ENCODE data around the gene CAMKK1. TPM values are rescaled to one million over a fixed set of nuclear protein-coding genes. Genes with fewer than 3 reads are reported as not detected.

Gene CAMKK1
- total RNA-seq, 4 donors from 2014 or later, result 0.44 to 5.1 (median 2.1) TPM

DNA sequence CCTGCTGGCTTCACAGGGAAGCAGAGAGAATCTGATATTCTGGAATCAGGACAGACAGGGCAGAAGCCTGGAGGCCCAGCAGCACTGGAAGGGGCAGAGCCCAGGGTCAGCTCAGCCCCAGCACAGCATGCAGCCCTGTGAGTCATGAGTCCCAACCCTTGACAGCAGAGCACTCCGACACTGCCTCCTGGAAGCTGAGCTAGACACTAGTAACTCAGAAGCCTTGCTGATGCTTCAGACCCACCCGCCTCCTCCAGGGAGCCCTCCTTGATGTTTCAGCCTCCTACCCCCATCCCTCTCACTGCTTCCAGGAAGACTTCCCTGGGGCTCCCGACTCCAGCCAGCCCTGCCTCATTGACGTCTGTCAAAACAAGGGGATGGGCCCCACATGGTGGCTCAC is 6.9 kb downstream of the CAMKK1 start:
- ATAC-seq (no peak), DNase-seq (no peak)
- Histone ChIP-seq H3K9me3 (no peaks in the 10 kb centered on the region), H3K27me3 (no peaks in the 10 kb centered on the region), H3K4me1 (peaks cover 16 to 18% of the 10 kb centered on the region in 2 donors), H3K4me3 (no peak overlapping the region), H3K36me3 (no peaks in the 10 kb centered on the region), H3K27ac (no peak overlapping the region)
- in situ Hi-C loops (cut with MboI; ENCODE audit: low sequenced_read_pairs in 4 of 4) (no loop called here), intact Hi-C loops (cut with DNase I; ENCODE audit: low total_unique reads) (no loop called here)
- TF ChIP-seq, protein P1, sequence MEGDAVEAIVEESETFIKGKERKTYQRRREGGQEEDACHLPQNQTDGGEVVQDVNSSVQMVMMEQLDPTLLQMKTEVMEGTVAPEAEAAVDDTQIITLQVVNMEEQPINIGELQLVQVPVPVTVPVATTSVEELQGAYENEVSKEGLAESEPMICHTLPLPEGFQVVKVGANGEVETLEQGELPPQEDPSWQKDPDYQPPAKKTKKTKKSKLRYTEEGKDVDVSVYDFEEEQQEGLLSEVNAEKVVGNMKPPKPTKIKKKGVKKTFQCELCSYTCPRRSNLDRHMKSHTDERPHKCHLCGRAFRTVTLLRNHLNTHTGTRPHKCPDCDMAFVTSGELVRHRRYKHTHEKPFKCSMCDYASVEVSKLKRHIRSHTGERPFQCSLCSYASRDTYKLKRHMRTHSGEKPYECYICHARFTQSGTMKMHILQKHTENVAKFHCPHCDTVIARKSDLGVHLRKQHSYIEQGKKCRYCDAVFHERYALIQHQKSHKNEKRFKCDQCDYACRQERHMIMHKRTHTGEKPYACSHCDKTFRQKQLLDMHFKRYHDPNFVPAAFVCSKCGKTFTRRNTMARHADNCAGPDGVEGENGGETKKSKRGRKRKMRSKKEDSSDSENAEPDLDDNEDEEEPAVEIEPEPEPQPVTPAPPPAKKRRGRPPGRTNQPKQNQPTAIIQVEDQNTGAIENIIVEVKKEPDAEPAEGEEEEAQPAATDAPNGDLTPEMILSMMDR (IDR thresholded peaks at IDR 0.05 in 4 of 5, conservative IDR thresholded peaks at IDR 0.05 in 1 of 5), result no peak
- TF ChIP-seq POLR2A (IDR thresholded peaks at IDR 0.05), result no peak

DNA sequence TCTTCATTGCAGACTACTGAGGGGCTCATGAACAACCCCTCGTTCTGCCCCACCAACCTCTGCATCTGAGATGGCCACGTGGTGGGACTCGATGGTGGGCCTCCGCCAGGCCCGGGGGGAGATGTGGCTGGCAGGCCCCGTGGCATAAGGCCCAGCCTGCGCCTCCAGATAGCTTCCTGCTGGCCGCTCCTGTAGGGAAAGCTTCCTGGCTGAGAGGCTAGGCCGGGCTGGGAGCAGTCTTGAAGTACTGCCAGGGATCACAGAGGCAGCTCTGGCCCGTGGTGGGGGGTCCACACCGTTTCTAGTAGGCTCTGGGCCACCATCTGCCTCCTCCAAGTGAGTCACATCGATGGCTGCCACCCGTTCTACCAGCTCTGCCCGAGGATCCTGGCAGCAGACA is 7.6 kb downstream of the CAMKK1 start:
- intact Hi-C loops (cut with DNase I; ENCODE audit: low total_unique reads) (no loop called here), in situ Hi-C loops (cut with MboI; ENCODE audit: low sequenced_read_pairs in 4 of 4) (no loop called here)
- peaks cover 11 to 18% of the 10 kb centered on the region in 2 donors for H3K4me1 ChIP-seq
- no peak overlapping the region for H3K27ac ChIP-seq
- ATAC-seq (no peak), DNase-seq (no peak)
- no peak overlapping the region for H3K4me3 ChIP-seq
- TF ChIP-seq, protein P1 (IDR thresholded peaks at IDR 0.05 in 4 of 5, conservative IDR thresholded peaks at IDR 0.05 in 1 of 5), result no peak
- no peak for TF ChIP-seq POLR2A (IDR thresholded peaks at IDR 0.05)
- no peaks in the 10 kb centered on the region for H3K27me3 ChIP-seq
- H3K9me3 ChIP-seq, result no peaks in the 10 kb centered on the region
- H3K36me3 ChIP-seq, result no peaks in the 10 kb centered on the region

DNA sequence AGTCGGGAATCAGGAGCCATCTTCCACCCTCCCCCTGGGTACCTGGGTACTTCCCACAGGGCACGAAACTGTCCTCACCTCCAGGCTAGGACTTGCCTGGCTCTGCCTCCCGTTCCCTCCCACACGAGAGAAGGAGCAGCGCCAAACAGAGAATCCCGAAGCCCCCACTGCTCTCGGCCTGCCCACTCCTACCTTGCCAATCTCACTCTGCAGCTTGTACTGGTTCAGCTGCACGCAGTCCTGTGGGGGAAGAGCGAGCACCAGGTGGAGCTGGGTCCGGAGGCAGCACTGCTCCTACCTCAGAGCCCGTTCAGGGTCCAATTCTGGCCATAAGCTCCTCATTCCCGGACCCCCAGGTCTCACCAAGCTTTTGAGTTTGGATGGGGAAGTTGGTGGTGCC is 8.7 kb downstream of the CAMKK1 start:
- H3K27ac ChIP-seq, result no peak overlapping the region
- no peak for ATAC-seq
- no peak for TF ChIP-seq POLR2A (IDR thresholded peaks at IDR 0.05)
- TF ChIP-seq, protein P1 (IDR thresholded peaks at IDR 0.05 in 4 of 5, conservative IDR thresholded peaks at IDR 0.05 in 1 of 5), result no peak
- no peak overlapping the region for H3K4me3 ChIP-seq
- intact Hi-C loops (cut with DNase I; ENCODE audit: low total_unique reads), result no loop called here
- H3K4me1 ChIP-seq, result peaks cover 11 to 17% of the 10 kb centered on the region in 2 donors
- no peak for DNase-seq
- H3K36me3 ChIP-seq, result no peaks in the 10 kb centered on the region
- no peaks in the 10 kb centered on the region for H3K9me3 ChIP-seq
- in situ Hi-C loops (cut with MboI; ENCODE audit: low sequenced_read_pairs in 4 of 4), result no loop called here
- no peaks in the 10 kb centered on the region for H3K27me3 ChIP-seq

DNA sequence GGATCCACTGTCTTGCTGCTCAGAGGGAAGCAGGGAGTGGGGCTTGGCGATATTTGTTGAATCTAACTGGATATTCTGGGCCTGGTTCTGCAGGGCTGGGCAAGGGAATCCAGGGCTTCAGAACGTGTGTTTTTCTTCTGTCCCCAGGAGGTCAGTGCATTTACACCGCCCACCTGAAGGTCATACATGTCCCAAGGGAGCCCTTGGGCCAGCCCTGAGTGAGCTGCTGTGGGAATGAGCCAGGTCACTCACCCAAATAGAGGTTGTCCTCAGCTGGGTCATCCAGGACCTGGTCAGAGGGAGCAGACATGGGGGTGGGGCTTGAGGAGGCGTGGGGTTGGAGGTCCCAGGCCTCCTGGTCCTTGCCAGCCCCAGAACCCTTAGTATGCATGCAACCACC is 10.6 kb downstream of the CAMKK1 start:
- Histone ChIP-seq H3K4me1 (peaks cover 7 to 10% of the 10 kb centered on the region in 2 donors), H3K4me3 (no peak overlapping the region), H3K27ac (no peak overlapping the region), H3K27me3 (no peaks in the 10 kb centered on the region), H3K36me3 (no peaks in the 10 kb centered on the region), H3K9me3 (no peaks in the 10 kb centered on the region)
- intact Hi-C loops (cut with DNase I; ENCODE audit: low total_unique reads), result no loop called here
- DNase-seq, result no peak
- ATAC-seq, result no peak
- no peak for TF ChIP-seq POLR2A (IDR thresholded peaks at IDR 0.05)
- TF ChIP-seq, protein P1 (IDR thresholded peaks at IDR 0.05 in 4 of 5, conservative IDR thresholded peaks at IDR 0.05 in 1 of 5), result no peak
- in situ Hi-C loops (cut with MboI; ENCODE audit: low sequenced_read_pairs in 4 of 4), result no loop called here

DNA sequence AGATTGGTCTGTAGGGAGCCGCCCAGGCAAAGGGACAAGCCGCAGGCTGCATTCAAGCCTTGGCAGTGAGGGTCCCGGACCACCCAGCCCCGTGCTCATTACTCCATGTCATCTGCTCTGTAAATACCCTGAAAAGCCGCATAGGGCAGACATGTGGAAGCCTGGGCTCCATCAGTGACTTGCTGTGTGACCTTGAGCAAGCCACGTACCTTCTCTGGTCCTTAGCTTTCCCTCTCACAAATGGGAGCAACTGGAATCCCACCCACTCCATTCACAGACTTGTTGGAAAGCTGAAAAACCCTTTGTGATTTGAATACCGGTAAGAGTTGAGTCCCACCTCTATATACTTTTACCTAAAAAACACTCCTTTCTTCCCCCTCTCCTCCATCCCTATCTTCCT is 11.9 kb downstream of the CAMKK1 start:
- Histone ChIP-seq H3K4me3 (no peak overlapping the region), H3K9me3 (no peaks in the 10 kb centered on the region), H3K27ac (no peak overlapping the region), H3K36me3 (no peaks in the 10 kb centered on the region), H3K4me1 (peaks cover 11 to 18% of the 10 kb centered on the region in 2 donors), H3K27me3 (no peaks in the 10 kb centered on the region)
- intact Hi-C loops (cut with DNase I; ENCODE audit: low total_unique reads), result no loop called here
- in situ Hi-C loops (cut with MboI; ENCODE audit: low sequenced_read_pairs in 4 of 4), result no loop called here
- TF ChIP-seq POLR2A (IDR thresholded peaks at IDR 0.05), result no peak
- TF ChIP-seq, protein P1 (IDR thresholded peaks at IDR 0.05 in 4 of 5, conservative IDR thresholded peaks at IDR 0.05 in 1 of 5), result no peak
- DNase-seq (no peak), ATAC-seq (no peak)

All from gastrocnemius medialis (tissue), 4 donors.